Glomerular endothelial cell (primary cell): ENCODE data around the gene RAPH1. TPM values are rescaled to one million over a fixed set of nuclear protein-coding genes. Genes with fewer than 3 reads are reported as not detected.
"Not testable (repeated sequence)": the region's sequence is repeated elsewhere in the genome, so short reads cannot be mapped to it uniquely, and the experiment has no call there.

Experiments
- DNase-seq: peaks from one replicate; pipeline ENCODE4 v3.0.0-alpha.2; 2011; ENCODE audit warnings: low read depth, low spot score; ENCODE audit errors: extremely low read depth
- total RNA-seq: library from RNA; depleted of rRNA; stranded (reverse); fragments of >200 nt; gene quantifications from 2 replicates; pipeline ENCODE4 v1.2.3, GENCODE V29; 2015

Gene RAPH1
- total RNA-seq, 1 donor from 2014 or later, result 62.1 TPM

- no peak for DNase-seq
These were observed 97.6 kb downstream of the RAPH1 start for GRCh38 chr2:203437511-203437910.

GRCh38 chr2:203436496-203436895 lies 98.6 kb downstream of the RAPH1 start:
- no peak for DNase-seq

- DNase-seq, result no peak
These were observed 102.3 kb downstream of the RAPH1 start for GRCh38 chr2:203432811-203433210.

GRCh38 chr2:203431391-203432185 lies 103.5 kb downstream of the RAPH1 start:
- no peak for DNase-seq

- not testable (repeated sequence) for DNase-seq
These were observed 105.5 kb downstream of the RAPH1 start for GRCh38 chr2:203429643-203430042.

GRCh38 chr2:203427061-203427460 lies 108.0 kb downstream of the RAPH1 start:
- DNase-seq, result no peak

GRCh38 chr2:203418271-203418670 lies 116.8 kb downstream of the RAPH1 start:
- DNase-seq, result no peak

- no peak for DNase-seq
These were observed 121.3 kb downstream of the RAPH1 start for GRCh38 chr2:203413796-203414195.

GRCh38 chr2:203412546-203413331 lies 122.4 kb downstream of the RAPH1 start:
- no peak for DNase-seq

- no peak for DNase-seq
These were observed 127.6 kb downstream of the RAPH1 start for GRCh38 chr2:203407496-203407895.

- DNase-seq, result no peak
These were observed 130.1 kb downstream of the RAPH1 start for GRCh38 chr2:203404996-203405395.

GRCh38 chr2:203400805-203401585 lies 134.1 kb downstream of the RAPH1 start:
- DNase-seq, result no peak

GRCh38 chr2:203399031-203399430 lies 136.1 kb downstream of the RAPH1 start:
- DNase-seq, result no peak

GRCh38 chr2:203396667-203397066 lies 138.4 kb downstream of the RAPH1 start:
- no peak for DNase-seq

GRCh38 chr2:203395858-203396257 lies 139.2 kb downstream of the RAPH1 start:
- no peak for DNase-seq

- no peak for DNase-seq
These were observed 140.4 kb downstream of the RAPH1 start for GRCh38 chr2:203394519-203395227.

GRCh38 chr2:203388153-203388552 lies 146.9 kb downstream of the RAPH1 start:
- not testable (repeated sequence) for DNase-seq

- DNase-seq, result no peak
These were observed 152.1 kb downstream of the RAPH1 start for GRCh38 chr2:203383038-203383437.

- DNase-seq, result no peak
These were observed 155.9 kb downstream of the RAPH1 start for GRCh38 chr2:203379156-203379555.

GRCh38 chr2:203376173-203376572 lies 158.9 kb downstream of the RAPH1 start:
- DNase-seq, result no peak

GRCh38 chr2:203372706-203373105 lies 162.4 kb downstream of the RAPH1 start:
- not testable (repeated sequence) for DNase-seq
